Keratinocyte (primary cell): ENCODE measurements around the gene CHMP4B. TPM values are rescaled to one million over a fixed set of nuclear protein-coding genes. Genes with fewer than 3 reads are reported as not detected.

Source experiments
- DNase-seq: peaks from one replicate; pipeline ENCODE4 v3.0.0-alpha.2; 2011; ENCODE audit warnings: low read depth, missing footprints, low spot score
- FAIRE-seq: peaks from 2 replicates; lab custom pipeline; 2011; peaks lifted over from hg19 to GRCh38; lab: Jason Lieb, UNC
- H2AFZ ChIP-seq: 2 replicates; pipeline ENCODE4 v1.6.0; 2012; ENCODE audit warnings: low read length, control low read depth, inconsistent platforms; ENCODE audit not compliant: control insufficient read depth
- H3K27ac ChIP-seq: 2 replicates; pipeline ENCODE4 v1.5.1; 2011; ENCODE audit warnings: low read length; ENCODE audit not compliant: control insufficient read depth, insufficient read depth
- H3K27me3 ChIP-seq: 3 replicates; pipeline ENCODE4 v1.6.0; 2011; ENCODE audit warnings: low read length; ENCODE audit not compliant: control insufficient read depth, insufficient read depth; ENCODE audit errors: extremely low read depth
- H3K36me3 ChIP-seq, 2 experiments: 2 replicates in 1 of 2; 3 replicates in 1 of 2; pipeline ENCODE4 v1.5.1; 2011; ENCODE audit warnings: low read length in 2 of 2, mild to moderate bottlenecking in 1 of 2; ENCODE audit not compliant: control insufficient read depth in 2 of 2, insufficient read depth in 2 of 2; ENCODE audit errors: extremely low read depth in 1 of 2
- H3K4me1 ChIP-seq: 3 replicates; pipeline ENCODE4 v1.5.1; 2011; ENCODE audit warnings: low read length; ENCODE audit not compliant: control insufficient read depth, insufficient read depth; ENCODE audit errors: extremely low read depth
- H3K4me2 ChIP-seq: 3 replicates; pipeline ENCODE4 v1.6.0; 2011; ENCODE audit warnings: low read depth, low read length; ENCODE audit not compliant: control insufficient read depth, insufficient read depth; ENCODE audit errors: extremely low read depth
- H3K4me3 ChIP-seq, 3 experiments: fragments of 200-600 bp in 1 of 3; sonication (generic) in 1 of 3; 2 replicates in 2 of 3; 3 replicates in 1 of 3; pipeline ENCODE4 v1.5.1; 2011 to 2016; ENCODE audit warnings: low read length in 3 of 3, mild to moderate bottlenecking in 3 of 3, control low read depth in 2 of 3, inconsistent platforms in 1 of 3, low read depth in 1 of 3, mixed read lengths in 1 of 3, mixed run types in 1 of 3, moderate library complexity in 1 of 3; ENCODE audit not compliant: control insufficient read depth in 2 of 3, insufficient read depth in 2 of 3; ENCODE audit errors: extremely low read depth in 1 of 3
- H3K79me2 ChIP-seq: 2 replicates; pipeline ENCODE4 v1.6.0; 2012; ENCODE audit warnings: low read length; ENCODE audit not compliant: control insufficient read depth, insufficient read depth
- H3K9ac ChIP-seq: 3 replicates; pipeline ENCODE4 v1.6.0; 2011; ENCODE audit warnings: low read length; ENCODE audit not compliant: control insufficient read depth, insufficient read depth; ENCODE audit errors: extremely low read depth
- H3K9me1 ChIP-seq: 3 replicates; pipeline ENCODE4 v1.6.0; 2011; ENCODE audit warnings: low read length; ENCODE audit not compliant: control insufficient read depth, insufficient read depth; ENCODE audit errors: extremely low read depth
- H3K9me3 ChIP-seq: 2 replicates; pipeline ENCODE4 v1.5.1; 2012; ENCODE audit warnings: low read depth, low read length; ENCODE audit not compliant: control insufficient read depth
- H4K20me1 ChIP-seq: 3 replicates; pipeline ENCODE4 v1.6.0; 2011; ENCODE audit warnings: low read length; ENCODE audit not compliant: control insufficient read depth, insufficient read depth; ENCODE audit errors: extremely low read depth
- EZH2 ChIP-seq: IDR thresholded peaks from one replicate; pipeline ENCODE4 v1.6.1; 2012; ENCODE audit warnings: inconsistent platforms, mild to moderate bottlenecking, low read length, moderate library complexity
- dilution Hi-C: fragments of 300-500 bp; cut with MboI; formaldehyde crosslinking; loops from one replicate; pipeline ENCODE4 v1.7.0; 2020; ENCODE audit warnings: low sequenced_read_pairs; ENCODE audit not compliant: extremely low pct_ligation_motif_present
- polyA plus RNA-seq, 5 experiments: library from polyadenylated mRNA; depleted of rRNA in 3 of 5; stranded (reverse) in 3 of 5; stranded (forward) in 1 of 5; unstranded in 1 of 5; fragments of >200 nt; gene quantifications; 1 replicate in 1 of 5; 2 replicates in 3 of 5; 3 replicates in 1 of 5; pipeline versions ENCODE4 v1.2.1 to v1.2.3, GENCODE V29; 2011 to 2012; ENCODE audit warnings: missing spikeins in 2 of 5, low read depth in 1 of 5, low replicate concordance in 1 of 5
- TF ChIP-seq, protein P1 (sequence below), 3 experiments: IDR thresholded peaks in 1 of 3; conservative IDR thresholded peaks in 1 of 3; optimal IDR thresholded peaks in 1 of 3; 2 replicates in 2 of 3; 3 replicates in 1 of 3; pipeline versions ENCODE3 to v1.5.1; 2011; ENCODE audit warnings: low read length in 3 of 3, mild to moderate bottlenecking in 3 of 3, moderate library complexity in 2 of 3, control low read depth in 1 of 3, inconsistent platforms in 1 of 3; ENCODE audit not compliant: insufficient read depth in 2 of 3; ENCODE audit errors: extremely low read depth in 1 of 3

The CHMP4B gene
- polyA plus RNA-seq, 1 donor (not counting 4 experiments of a cell fraction or from before 2014, with no cell fraction given) = 72.2 TPM

DNA sequence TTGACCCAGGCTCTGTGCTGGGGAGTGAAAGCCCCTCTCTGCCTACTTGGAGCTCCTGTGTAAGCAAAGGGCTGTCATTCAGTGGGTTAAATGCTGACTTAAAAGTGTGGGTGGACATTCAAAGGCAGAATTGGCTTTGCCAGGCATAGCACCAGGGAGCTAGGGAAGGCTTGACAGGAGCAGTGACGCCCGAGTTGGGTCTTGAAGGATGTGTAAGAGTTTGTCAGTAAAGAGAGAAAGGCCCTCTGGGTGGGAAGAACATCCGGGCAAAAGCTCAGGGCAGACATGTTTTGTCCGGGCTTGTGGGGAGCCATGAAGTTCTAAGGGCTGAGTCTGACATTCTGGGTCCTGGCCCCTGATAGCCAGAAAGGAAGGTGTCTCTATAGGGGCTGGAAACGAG lies 27.9 kb upstream of the CHMP4B start:
- FAIRE-seq = no peak
- TF ChIP-seq EZH2 = no peak
- TF ChIP-seq, protein P1, sequence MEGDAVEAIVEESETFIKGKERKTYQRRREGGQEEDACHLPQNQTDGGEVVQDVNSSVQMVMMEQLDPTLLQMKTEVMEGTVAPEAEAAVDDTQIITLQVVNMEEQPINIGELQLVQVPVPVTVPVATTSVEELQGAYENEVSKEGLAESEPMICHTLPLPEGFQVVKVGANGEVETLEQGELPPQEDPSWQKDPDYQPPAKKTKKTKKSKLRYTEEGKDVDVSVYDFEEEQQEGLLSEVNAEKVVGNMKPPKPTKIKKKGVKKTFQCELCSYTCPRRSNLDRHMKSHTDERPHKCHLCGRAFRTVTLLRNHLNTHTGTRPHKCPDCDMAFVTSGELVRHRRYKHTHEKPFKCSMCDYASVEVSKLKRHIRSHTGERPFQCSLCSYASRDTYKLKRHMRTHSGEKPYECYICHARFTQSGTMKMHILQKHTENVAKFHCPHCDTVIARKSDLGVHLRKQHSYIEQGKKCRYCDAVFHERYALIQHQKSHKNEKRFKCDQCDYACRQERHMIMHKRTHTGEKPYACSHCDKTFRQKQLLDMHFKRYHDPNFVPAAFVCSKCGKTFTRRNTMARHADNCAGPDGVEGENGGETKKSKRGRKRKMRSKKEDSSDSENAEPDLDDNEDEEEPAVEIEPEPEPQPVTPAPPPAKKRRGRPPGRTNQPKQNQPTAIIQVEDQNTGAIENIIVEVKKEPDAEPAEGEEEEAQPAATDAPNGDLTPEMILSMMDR (optimal IDR thresholded peaks at IDR 0.05 in 1 of 3, IDR thresholded peaks at IDR 0.05 in 1 of 3, conservative IDR thresholded peaks at IDR 0.05 in 1 of 3; ENCODE audit: extremely low read depth in 1 of 3, insufficient read depth in 2 of 3, low read length in 3 of 3) = no peak
- no peaks in the 10 kb centered on the region for H3K27me3 ChIP-seq
- peaks cover 8% of the 10 kb centered on the region for H3K4me1 ChIP-seq
- H3K79me2 ChIP-seq = no peaks in the 10 kb centered on the region
- H3K9ac ChIP-seq = no peak overlapping the region
- H3K9me3 ChIP-seq = no peaks in the 10 kb centered on the region
- H2AFZ ChIP-seq = no peak overlapping the region
- no peaks in the 10 kb centered on the region for H3K36me3 ChIP-seq
- H4K20me1 ChIP-seq = no peaks in the 10 kb centered on the region
- H3K27ac ChIP-seq = no peak overlapping the region
- no peak overlapping the region for H3K4me2 ChIP-seq
- no peak for DNase-seq
- no peak overlapping the region for H3K4me3 ChIP-seq
- dilution Hi-C loops = no loop called here
- no peaks in the 10 kb centered on the region for H3K9me1 ChIP-seq

DNA sequence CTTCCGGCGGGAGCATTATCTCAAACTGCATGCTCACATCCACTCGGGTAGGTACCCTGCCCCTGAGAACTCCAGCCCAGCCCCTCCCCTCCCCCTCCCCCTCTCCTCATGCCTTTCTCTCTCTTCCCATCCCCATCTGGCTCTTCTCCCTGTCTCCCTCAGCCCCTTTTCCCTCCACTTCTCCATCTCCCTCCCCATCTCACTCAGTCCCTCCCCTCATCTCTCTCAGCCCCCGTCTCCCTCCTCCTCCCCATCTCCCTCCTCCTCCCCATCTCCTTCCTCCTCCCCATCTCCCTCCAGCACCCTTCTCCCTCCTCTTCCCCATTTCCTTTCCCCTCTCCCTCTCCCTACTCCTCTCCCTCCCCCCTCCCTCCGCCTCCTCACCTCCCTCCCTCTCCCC lies 27.3 kb upstream of the CHMP4B start:
- no peaks in the 10 kb centered on the region for H3K36me3 ChIP-seq
- no peaks in the 10 kb centered on the region for H4K20me1 ChIP-seq
- DNase-seq (no peak), FAIRE-seq (no peak)
- no peak overlapping the region for H2AFZ ChIP-seq
- H3K9me1 ChIP-seq = no peaks in the 10 kb centered on the region
- no peaks in the 10 kb centered on the region for H3K79me2 ChIP-seq
- H3K27ac ChIP-seq = no peak overlapping the region
- no peak overlapping the region for H3K9ac ChIP-seq
- no peaks in the 10 kb centered on the region for H3K27me3 ChIP-seq
- dilution Hi-C loops = no loop called here
- no peak overlapping the region for H3K4me2 ChIP-seq
- no peak overlapping the region for H3K4me3 ChIP-seq
- H3K9me3 ChIP-seq = no peaks in the 10 kb centered on the region
- H3K4me1 ChIP-seq = peaks cover 2% of the 10 kb centered on the region
- TF ChIP-seq, protein P1 (optimal IDR thresholded peaks at IDR 0.05 in 1 of 3, IDR thresholded peaks at IDR 0.05 in 1 of 3, conservative IDR thresholded peaks at IDR 0.05 in 1 of 3; ENCODE audit: extremely low read depth in 1 of 3, insufficient read depth in 2 of 3, low read length in 3 of 3) = no peak
- no peak for TF ChIP-seq EZH2
